GM21381 (cell line): ENCODE measurements around the gene NSDHL.

ENCODE experiments used
- ATAC-seq: cut with Tn5 transposase; IDR thresholded peaks from one replicate; pipeline ENCODE4 v1.9.1; 2021; ENCODE audit warnings: mild to moderate bottlenecking, moderate library complexity; ENCODE audit not compliant: unreplicated experiment

Gene NSDHL

DNA sequence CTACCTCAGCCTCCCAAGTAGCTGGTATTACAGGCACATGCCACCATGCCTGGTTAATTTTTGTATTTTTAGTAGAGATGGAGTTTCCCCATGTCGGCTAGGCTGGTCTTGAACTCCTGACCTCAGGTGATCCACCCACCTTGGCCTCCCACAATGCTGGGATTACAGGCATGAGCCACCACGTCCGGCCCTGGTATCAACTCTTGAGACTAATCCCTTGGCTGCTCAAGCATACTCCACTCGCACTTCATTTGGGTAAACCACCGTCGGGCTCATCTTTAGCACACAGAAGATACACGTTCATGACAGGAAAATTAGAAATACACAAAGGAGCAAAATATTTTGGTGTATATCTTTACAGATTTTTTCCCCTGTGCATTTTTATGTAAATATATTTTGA, 79.2 kb downstream of the NSDHL start:
- peak; percentile 67 for ATAC-seq

- no peak for ATAC-seq
These were observed 81.2 kb downstream of the NSDHL start for GRCh38 chrX:152912106-152912505.

DNA sequence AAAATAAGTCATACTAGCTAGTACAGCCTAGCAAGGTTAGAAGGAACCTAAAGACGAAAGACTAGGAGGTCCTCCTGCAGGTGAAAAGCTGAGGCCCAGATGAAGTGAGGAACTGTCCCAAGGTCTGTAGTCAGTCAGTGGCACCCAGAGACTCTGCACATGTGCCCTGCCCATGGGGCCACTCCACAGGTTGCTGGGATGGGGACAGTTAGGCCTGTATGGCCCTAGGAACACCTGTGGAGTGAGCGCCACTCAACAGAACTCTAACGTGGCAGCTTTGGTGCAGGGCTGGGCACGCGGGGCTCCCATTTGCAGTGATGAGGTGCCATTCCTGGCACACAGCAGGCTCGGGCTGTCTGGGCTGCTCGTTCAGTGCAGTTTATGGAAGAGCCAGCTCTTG, 81.8 kb downstream of the NSDHL start:
- no peak for ATAC-seq

- ATAC-seq = no peak
These were observed 82.5 kb downstream of the NSDHL start for GRCh38 chrX:152913346-152913745.

DNA sequence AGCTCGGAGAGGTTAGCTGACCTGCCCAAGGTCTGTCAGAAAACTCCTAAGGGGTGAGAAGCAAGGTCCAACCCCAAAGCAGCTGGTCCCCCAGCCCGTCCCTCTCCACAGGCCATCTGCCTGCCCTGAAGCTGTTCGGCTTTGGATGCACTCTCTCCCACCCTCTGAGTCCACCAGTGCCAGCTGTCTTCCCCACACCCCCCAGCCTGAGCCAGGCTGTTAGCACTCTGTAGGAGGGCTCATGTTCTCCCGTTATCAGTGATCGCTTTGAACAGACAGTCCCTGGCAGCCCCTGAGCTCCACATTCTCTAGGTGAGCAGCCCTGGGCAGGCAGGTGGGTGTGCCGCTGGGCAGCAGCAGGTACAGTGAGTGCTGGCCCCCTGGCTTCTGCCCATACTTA, 83.0 kb downstream of the NSDHL start:
- no peak for ATAC-seq

DNA sequence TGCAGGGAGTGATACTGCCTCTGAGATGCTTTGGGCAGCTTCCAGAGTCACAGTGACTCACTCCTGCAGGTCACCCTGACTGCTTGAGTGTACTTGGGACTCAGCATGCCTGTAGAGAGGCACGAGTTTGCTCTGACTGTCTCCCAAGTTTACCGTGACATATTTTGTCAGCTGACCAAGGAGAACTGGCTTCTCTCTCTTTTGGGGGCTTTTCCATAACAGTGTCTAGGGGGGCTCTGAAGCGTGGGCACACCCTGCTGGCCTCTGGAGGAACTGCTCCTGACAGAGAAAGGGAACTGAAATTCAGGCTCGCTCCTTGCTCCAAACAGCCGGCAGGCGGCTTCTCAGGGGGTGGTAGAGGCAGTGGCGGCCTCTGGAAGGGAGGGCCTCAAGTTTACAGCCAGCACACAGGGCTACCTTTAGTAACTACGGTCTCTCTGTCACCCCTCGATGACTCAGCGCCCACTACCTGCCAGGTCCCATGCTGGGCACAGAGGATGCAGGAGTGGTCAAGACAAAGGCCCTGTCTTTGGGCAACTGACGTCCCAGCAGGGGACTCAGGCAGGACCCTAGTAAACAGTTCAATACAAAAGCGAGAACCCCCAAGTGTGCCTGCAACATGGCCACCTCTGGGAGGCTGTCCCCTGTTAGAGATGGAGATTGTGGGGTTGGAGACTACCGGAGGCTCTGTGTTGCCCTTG, 84.8 kb downstream of the NSDHL start:
- ATAC-seq = no peak

DNA sequence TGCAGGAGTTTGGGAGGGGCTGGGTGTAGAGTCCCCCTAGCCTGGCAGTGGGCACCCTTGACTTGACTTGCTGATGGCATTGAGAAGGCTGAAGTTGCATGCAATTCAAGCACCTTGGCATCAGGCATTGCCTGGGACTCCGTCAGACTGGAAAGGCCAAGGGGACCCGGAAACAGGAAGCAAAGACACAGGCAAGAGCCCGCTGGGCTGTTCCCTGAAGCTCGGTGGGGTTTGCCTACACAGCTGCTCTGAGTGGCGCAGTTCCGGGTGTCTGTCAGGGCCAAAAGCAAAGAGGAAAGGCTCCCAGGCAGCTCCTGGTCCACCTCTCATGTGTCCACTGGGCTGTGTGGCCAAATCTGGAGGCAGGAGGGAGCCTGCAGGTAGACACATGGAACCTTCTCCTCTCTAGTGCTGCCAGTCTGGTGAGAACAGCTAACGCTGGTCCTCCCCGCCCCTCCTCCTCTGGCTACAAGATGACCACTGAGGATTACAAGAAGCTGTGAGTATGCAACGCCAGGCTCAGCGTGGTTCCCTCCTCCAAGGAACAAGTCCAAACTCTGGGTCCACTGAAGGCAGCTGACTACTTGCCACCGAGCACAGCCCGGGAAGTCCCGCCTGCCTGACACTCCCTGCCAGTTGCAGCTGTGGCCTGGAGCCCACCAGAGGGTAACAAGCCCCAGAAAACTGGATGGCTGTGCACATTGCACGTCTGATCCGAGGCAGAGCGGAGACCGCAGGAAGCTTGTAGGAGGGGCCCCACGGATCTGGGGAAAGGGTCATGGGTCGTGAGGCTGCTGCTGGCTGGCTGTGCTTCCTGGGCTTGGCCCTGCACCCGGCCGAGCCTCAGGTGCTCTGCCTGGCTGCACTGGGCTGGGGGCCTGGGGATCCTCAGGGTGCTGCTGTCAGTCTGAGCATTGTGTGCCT, 87.1 kb downstream of the NSDHL start:
- no peak for ATAC-seq

DNA sequence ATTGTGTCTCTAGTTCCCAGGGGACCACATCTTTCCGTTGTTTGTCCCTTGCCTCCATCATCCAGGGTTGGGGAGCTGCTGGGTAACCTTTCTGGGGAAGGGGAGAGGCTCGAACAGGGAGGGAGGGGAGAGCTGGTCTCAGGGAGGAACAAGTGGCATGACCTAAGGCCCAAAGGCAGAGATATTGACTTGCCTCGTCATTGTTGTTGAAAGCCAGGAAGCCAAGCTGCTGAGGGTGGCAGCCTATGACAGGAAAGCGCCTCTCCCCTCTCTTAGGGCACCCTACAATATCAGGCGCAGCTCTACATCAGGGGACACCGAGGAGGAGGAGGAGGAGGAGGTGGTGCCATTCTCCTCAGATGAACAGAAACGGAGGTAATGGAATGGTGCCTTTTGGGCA, 87.8 kb downstream of the NSDHL start:
- ATAC-seq = no peak
